Lung (tissue), 12 donors: ENCODE results near the gene SH3GL2. TPM values are rescaled to one million over a fixed set of nuclear protein-coding genes. Genes with fewer than 3 reads are reported as not detected.

Experiments used
- ATAC-seq: fragments of 200-7000 bp; cut with Tn5 transposase; one replicate; pipeline ENCODE4 v1.9.1; 2020; ENCODE audit warnings: moderate number of reproducible peaks; ENCODE audit not compliant: insufficient read depth, low FRiP score
- DNase-seq, 3 donors: peaks; one replicate each; pipeline ENCODE4 v3.0.0-alpha.2; 2013 to 2017
- H3K27ac ChIP-seq, 2 donors: one replicate each; pipeline ENCODE4 v1.5.1; 2013; ENCODE audit warnings: mild to moderate bottlenecking in 2 of 2, moderate library complexity in 2 of 2, control low read depth in 1 of 2, inconsistent platforms in 1 of 2, low read depth in 1 of 2, low read length in 1 of 2
- H3K27me3 ChIP-seq, 3 donors: one replicate each; pipeline ENCODE4 v1.5.1; 2013; ENCODE audit warnings: low read length in 2 of 3; ENCODE audit not compliant: control insufficient read depth in 3 of 3, insufficient read depth in 3 of 3
- H3K36me3 ChIP-seq, 4 donors: one replicate each; pipeline ENCODE4 v1.5.1; 2013; ENCODE audit warnings: low read length in 4 of 4, mild to moderate bottlenecking in 1 of 4, moderate library complexity in 1 of 4; ENCODE audit not compliant: control insufficient read depth in 4 of 4, insufficient read depth in 4 of 4
- H3K4me1 ChIP-seq, 5 donors: one replicate each; pipeline ENCODE4 v1.5.1; 2013; ENCODE audit warnings: low read length in 5 of 5, mild to moderate bottlenecking in 2 of 5, moderate library complexity in 1 of 5; ENCODE audit not compliant: control insufficient read depth in 5 of 5, insufficient read depth in 5 of 5
- H3K4me3 ChIP-seq: one replicate; pipeline ENCODE4 v1.5.1; 2013; ENCODE audit warnings: mild to moderate bottlenecking, control low read depth, moderate library complexity
- H3K9ac ChIP-seq, 2 donors: one replicate each; pipeline ENCODE4 v1.5.1; 2013; ENCODE audit warnings: low read length in 2 of 2, control low read depth in 1 of 2; ENCODE audit not compliant: insufficient read depth in 1 of 2
- H3K9me3 ChIP-seq, 4 donors: one replicate each; pipeline ENCODE4 v1.5.1; 2013; ENCODE audit warnings: low read length in 3 of 4, mild to moderate bottlenecking in 1 of 4, moderate library complexity in 1 of 4; ENCODE audit not compliant: control insufficient read depth in 4 of 4, insufficient read depth in 3 of 4
- CTCF ChIP-seq: IDR thresholded peaks from 2 replicates; pipeline ENCODE4 v1.5.1; 2012; ENCODE audit warnings: mild to moderate bottlenecking; ENCODE audit errors: control extremely low read depth, extremely low read depth
- WGBS, 2 donors: extraction: QIAGEN DNeasy Blood & Tissue Kit; methylation state at CpG; one replicate each; pipeline ENCODE4 v1.1.7; 2013; 5-methylcytosine and 5-hydroxymethylcytosine counted together
- polyA plus RNA-seq, 2 donors: library from polyadenylated mRNA; stranded (reverse); fragments of 200-250 nt; gene quantifications; one replicate each; pipeline ENCODE4 v1.2.1, GENCODE V29; 2013
- total RNA-seq, 2 donors: library from RNA; depleted of rRNA in 1 of 2; stranded (reverse); fragments of >200 nt in 1 of 2; gene quantifications; one replicate each; pipeline ENCODE4 v1.2.1, GENCODE V29; 2014 to 2021
- donor health status: control.
- donor health status: control.
- donor health status: Bipolar disorder and iron deficiency.
- donor health status: healthy.
- donor health status: DM: yes; HTN: yes; CAD: no.

Gene SH3GL2
- total and polyA plus RNA-seq, 4 donors: 0.07 to 2.9 (median 1.1) TPM

DNA sequence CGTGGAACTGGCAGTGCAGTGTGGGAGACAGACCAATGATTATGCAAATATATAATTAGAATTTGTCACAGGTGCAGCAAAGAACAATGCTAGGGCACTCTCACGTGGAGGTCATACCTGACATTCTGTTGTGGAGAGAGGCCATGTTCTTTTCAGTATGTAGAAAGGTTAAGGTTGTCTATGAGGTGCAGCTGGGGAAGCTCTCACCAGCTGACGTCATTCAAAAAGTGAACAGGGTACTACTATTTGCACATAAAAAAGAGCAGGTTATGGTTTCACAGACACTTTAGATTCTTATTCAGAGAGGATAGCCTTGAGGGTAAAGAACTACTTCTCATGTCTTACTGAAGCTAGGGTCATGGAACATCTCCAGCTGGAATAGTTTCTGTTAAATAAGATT is 19.1 kb downstream of the SH3GL2 start:
- DNase-seq (no peak), ATAC-seq (no peak)
- WGBS, 2 donors: 81 to 86% methylated on average over 3 of the region's 3 CpGs
- Histone ChIP-seq H3K36me3 (no peaks in the 10 kb centered on the region), H3K9ac (no peak overlapping the region), H3K27ac (no peak overlapping the region), H3K27me3 (no peaks in the 10 kb centered on the region), H3K4me1 (no peaks in the 10 kb centered on the region), H3K4me3 (no peak overlapping the region), H3K9me3 (no peaks in the 10 kb centered on the region)
- TF ChIP-seq CTCF: no peak

GRCh38 chr9:17600962-17601593 is 22.2 kb downstream of the SH3GL2 start:
- no peaks in the 10 kb centered on the region for H3K36me3 ChIP-seq

DNA sequence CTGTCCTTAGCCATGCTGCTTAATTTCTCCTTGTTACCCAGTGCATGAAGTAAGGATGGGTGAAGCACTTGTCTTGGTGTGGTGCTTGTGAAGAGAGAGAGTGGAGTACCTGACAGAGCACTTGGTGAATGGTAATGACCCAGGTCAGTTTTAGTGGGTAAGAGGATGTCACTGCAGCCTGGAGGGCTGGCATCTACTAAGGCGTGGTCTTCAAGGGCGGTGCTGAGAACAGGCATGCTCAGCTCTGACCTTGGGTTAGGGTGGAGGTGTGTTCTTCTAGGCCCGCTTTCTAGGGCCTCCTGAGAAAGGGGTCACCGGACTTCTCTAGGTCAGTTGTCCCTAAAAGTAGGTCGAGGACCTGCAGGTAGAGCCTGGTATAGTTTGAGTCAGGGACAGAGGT is 25.7 kb downstream of the SH3GL2 start:
- H3K27ac ChIP-seq: no peak overlapping the region
- H3K9ac ChIP-seq: no peak overlapping the region
- H3K9me3 ChIP-seq: no peaks in the 10 kb centered on the region
- no peak for TF ChIP-seq CTCF
- H3K4me1 ChIP-seq: peaks cover 0 to 3% (median 0%) of the 10 kb centered on the region in 5 donors
- H3K4me3 ChIP-seq: no peak overlapping the region
- WGBS, 2 donors: 91 to 96% methylated on average over 5 of the region's 5 CpGs
- H3K27me3 ChIP-seq: no peaks in the 10 kb centered on the region
- ATAC-seq (no peak), DNase-seq (no peak)
- H3K36me3 ChIP-seq: no peaks in the 10 kb centered on the region

More at GRCh38 chr9:17600962-17601593, 22.2 kb downstream of the SH3GL2 start:
- DNase-seq: no peak
- no peaks in the 10 kb centered on the region for H3K9me3 ChIP-seq
- peaks cover 0 to 3% (median 0%) of the 10 kb centered on the region in 5 donors for H3K4me1 ChIP-seq
- no peak overlapping the region for H3K27ac ChIP-seq
- no peak for TF ChIP-seq CTCF
- H3K27me3 ChIP-seq: no peaks in the 10 kb centered on the region
- WGBS, 2 donors: 66 to 72% methylated on average over 5 of the region's 5 CpGs
- H3K4me3 ChIP-seq: no peak overlapping the region
- ATAC-seq: no peak
- no peak overlapping the region for H3K9ac ChIP-seq
